ENCODE results near the gene SNAP25.

SNAP25 gene

DNA sequence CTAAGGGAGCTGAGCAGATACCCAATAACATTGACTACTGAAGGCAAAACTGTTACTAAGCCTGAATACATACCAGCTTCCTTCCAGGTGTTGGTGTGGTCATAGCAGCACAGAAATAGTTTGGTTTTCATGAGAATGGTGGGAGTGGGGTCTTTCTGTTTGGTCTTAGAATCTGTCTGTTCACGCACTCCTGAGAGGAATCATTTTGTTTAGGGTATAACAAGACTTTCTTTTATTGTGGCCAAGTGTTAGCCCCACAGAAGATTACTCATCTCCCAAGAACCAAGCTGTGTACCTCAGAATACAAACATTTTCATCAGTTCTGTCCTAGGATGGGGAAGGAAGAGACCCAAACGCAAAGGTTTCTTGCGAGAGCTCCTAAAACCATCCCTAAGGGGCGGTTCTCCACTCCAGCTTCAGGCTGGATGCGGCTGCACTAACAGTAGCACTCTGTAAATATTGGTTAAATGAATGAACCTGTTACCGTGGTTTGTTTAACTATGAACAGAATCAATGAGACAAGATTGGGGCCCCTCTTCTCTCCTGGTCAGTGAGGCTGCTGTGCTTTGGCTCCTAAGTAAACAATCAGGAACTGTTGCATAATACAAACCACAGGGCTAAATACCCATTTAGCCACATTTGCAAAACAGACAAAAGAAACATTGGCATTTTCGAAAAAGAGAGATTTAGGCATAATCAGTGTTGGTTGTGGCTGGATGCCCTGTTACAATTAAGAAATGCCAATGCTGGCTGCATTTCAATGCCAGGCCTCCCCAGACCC lies 44.9 kb downstream of the SNAP25 start:
- no peak for DNase-seq (ENCODE audit: low spot score)

DNA sequence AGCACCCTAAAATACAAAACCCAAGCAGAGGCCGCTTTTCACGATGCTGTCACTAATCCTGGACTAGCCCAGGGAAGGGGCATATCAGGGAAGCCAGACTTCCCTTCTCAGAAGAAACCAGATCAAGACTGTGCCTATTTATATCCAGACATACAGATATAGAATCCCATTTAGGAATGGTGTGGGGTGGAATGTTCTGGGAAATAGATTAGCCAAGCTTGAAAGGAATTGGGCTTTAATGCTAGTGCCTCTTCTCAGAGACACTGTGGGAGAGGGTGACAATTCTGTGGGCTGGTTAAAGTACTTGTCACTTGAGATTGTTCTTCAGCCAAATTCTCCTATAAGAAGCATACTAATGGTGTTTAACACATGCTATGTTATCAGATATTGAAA lies 45.5 kb downstream of the SNAP25 start:
- no peak for DNase-seq (ENCODE audit: low spot score)

DNA sequence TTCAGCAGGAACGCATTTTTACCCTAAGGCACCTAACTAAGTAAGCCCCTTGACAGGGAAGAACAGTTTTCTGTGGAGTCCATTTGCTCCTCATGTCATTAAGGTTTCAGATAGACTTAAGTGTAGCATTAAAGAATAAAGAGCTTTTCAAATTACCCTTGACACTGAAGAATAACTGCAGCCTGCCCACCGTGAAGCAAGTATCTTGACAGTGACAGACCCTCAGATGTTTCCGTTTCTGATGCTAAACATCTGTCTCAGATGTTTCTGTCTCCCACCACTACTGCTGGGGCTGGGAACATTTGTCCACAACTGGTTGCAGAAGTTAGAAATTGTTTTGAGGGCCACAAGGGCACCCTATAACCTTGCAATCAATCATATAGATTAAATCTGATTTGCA lies 50.0 kb downstream of the SNAP25 start:
- DNase-seq (ENCODE audit: low spot score) = no peak

DNA sequence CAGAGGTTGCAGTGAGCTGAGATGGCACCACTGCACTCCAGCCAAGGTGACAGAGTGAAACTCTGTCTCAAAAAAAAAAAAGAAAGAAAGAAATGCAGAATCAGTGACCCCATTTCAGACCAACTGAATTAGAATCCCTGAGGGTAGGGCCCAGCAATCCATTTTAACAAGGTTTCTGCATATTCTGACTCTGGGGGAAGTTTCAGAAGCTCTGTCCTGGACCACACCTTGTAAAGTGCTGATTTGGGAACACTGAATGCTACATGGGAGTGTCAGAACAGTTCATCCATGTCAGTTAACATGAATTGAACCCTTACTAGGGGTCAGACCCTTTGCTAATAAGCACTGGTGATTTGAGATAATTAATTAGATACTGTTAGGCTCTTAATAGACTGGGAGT lies 52.0 kb downstream of the SNAP25 start:
- no peak for DNase-seq (ENCODE audit: low spot score)

DNA sequence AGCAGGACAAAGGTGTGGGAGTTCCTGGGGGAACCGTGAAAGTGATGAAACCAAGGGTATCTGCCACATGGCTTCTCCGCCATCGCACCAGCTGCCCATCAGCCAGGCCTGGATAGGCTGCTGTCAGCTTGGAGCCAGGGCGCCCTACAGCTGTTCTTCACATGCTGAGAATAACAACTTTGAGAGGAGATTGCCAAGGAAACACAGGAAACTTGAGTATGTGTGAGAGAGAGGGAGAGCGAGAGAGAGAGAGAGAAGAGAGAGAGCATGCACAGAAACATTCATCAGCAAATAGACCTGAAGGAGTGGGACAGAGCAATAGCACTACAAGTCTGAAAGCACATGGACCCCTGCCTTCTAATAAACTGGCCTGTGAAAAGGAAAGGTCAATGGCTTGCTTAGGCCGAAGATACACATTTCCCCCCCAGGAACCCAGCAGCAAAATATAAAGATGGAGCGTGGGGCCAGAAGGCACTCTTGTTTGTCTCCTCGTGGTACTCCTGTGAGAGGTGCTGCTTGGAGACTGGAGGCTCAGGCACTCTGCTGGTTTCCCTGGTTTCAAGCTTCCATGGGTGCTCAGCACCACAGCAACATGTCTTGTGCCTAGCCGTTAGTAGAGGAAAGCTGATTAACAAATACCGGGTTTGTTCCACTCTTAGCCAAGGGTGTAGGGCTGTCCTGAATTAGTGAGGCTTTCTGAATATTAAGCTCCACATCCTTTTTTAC lies 53.0 kb downstream of the SNAP25 start:
- no peak for DNase-seq (ENCODE audit: low spot score)

DNA sequence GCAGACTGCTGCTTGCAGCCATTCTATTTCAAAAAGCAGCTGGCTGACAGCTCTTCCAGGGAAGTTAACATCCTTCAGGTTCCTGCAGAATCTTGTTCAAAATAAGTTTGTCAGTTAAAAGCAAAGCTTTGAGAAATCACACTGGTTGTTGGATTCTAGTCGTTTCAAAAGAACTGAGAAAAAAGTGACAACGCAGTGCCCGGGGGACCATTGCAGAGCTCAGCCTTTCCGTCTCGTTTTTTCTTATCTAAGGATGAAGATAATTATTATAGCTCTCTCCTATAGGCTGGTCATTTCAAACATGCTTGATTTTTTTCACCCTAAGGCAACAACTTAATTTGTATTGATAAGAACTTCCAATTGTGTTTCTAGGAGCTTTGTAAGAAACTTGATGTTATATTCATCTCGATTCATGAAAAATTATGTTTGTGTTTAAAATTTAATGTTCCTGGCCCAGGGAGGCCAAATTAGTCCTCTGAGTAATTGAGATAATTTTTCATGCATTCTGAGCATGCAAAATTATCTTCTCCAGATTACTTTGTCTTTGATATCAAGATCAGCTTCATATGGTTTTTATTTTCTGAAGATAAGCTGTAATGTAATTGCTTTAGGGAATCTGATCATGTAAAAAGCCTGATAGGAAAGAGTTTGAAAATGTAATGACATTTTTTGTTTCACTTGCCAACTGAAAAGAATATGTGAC lies 58.4 kb downstream of the SNAP25 start:
- no peak for DNase-seq (ENCODE audit: low spot score)

DNA sequence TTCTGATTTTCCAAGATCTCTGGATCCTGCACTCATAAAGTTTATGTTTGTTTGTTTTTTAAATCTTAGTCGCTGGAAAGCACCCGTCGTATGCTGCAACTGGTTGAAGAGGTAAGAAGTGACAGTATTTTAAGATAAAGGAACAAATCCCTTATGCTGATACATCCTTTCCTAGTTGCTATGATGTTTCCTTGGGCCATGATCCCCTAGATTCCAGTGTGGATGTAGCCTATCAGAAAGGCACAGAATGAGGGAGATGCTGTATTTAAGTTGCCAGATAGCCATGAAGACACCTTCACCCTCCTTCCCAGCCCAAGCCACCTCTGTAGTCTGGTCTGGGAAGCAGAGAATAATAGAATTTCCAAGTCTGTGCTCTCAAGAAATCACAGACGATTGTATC lies 59.0 kb downstream of the SNAP25 start:
- DNase-seq (ENCODE audit: low spot score) = no peak

DNA sequence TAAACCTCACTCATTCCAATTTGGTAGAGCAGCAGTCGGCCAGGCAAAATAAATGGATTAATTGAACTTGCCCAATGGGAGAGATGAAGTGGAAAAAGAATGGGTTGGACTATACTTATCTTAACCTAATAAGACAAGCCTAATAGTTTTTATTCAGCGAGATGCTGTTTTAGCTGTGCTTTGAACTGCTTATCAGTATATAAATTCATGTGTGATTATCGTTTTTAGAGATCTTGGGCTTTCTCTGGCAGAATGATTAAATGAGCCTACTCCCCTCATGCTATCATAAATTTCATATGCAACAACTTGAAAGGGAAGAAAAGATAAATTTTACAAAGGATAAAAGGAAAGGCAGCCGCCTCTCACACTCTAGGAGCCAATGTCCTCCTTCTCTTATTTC lies 59.8 kb downstream of the SNAP25 start:
- no peak for DNase-seq (ENCODE audit: low spot score)

DNA sequence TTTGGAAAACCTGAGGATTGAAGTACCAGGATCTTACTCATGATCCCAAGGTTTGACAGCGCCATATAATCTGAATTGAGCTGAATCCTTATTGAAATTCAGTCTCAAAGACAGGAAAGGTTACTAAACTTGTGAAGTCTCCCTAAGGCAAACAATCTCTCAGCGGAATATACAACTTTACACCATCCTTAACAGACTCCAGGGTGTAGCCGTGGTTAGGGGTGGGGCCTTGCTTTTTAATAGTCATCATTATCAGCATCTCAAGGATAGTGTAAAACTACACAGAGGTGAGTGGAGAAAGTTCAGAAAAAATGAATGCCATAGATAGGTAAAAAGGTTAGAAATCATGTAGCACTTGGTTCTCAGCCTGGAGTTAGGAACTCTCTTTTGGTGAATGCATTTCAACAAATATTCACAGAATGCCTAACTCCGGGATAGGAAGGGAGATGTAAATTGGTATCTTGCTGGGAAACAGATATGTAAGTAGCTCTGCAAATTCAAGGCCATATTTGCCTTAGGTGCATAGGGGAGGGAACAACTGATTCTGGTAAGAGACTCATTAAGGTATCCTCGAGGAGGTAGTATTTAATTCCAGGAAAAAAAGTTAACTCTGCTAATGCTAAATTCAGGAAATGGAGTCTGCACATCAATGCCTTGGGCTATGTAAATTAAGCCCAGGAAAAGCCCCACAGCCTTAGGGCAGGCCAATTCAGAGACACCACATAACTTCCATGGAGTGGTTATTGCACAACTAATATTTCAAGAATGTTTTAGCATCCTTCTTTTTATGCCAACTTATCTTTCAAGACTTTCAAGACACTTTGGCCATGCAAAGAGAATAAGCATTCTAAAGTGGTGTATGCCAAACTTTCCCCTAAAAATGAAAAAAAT lies 61.6 kb downstream of the SNAP25 start:
- DNase-seq (ENCODE audit: low spot score) = no peak

DNA sequence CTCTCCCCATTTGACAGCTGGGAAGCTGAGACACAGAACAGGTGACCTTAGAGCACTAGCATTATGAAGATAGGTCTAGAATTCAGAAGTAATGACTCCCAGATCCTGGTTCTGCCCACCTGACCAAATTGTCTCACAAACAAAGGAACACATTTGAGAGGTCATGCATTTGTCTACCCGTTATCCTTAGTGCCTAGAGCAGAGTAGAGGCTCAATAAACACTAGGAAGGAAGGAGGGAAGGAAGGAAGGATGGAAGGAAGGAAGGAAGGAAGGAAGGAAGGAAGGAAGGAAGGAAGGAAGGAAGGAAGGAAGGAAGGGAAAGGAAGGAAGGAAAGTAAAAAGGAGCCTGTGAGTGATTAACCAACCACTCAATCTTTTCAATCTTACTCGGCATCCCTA lies 63.3 kb downstream of the SNAP25 start:
- no peak for DNase-seq (ENCODE audit: low spot score)

DNA sequence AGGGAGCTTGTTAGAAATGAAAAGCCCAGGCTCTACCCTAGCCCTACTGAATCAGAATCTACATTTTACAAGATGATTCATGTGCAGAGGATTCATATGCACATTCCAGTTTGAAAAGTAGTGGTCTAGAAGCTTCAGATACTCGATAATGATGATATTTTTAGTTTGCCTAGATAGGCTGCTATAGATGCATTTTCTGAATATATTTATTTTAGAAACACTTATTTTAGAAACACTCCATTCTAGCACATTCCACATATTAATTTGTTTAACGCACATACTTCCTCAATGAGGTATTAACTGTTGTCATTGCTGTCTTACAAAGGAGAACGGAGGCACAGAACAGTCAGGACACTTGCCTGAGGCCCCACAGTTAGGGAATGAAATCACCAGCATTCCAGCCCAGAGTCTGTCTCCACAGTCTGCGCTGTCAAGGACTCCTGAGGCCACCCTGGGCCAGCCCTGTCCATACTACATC lies 64.4 kb downstream of the SNAP25 start:
- DNase-seq (ENCODE audit: low spot score) = no peak

DNA sequence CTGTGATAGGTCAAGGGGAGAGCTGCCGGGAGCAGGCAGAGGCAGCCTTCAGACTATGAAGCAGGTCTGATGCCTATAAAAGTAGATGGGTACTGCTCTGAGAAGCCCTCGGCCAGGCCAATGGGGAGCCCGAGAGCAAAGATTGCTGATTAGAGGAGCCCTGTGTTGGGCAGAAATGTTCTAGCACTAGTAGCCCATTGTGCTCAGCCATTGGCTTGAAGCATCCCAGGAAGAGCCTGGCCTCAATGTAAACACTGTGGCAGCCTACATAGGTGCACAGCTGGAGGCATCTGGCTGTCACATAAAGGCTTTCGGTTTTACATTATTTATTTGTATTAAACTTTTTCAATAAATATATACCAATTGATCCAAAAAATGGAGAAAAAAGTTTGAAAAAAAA lies 67.7 kb downstream of the SNAP25 start:
- no peak for DNase-seq (ENCODE audit: low spot score)

DNA sequence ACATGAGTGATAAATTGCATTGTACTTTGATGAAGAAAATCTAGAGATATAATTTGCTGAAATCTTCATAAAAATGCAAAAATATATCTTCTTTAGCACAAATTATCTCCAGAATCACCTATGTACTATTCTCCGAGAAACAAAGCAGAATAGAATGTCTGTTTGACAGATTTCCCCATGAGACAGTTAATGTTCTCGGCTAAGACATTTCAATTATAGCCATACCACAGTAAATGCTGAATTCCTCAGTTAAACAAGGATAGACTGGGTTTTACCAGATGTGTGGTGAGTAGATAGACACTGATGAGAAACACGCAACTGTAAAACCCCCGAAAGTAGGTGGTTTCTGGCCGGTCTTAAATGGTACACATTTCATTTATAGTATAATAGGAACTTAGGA lies 69.8 kb downstream of the SNAP25 start:
- DNase-seq (ENCODE audit: low spot score) = no peak

DNA sequence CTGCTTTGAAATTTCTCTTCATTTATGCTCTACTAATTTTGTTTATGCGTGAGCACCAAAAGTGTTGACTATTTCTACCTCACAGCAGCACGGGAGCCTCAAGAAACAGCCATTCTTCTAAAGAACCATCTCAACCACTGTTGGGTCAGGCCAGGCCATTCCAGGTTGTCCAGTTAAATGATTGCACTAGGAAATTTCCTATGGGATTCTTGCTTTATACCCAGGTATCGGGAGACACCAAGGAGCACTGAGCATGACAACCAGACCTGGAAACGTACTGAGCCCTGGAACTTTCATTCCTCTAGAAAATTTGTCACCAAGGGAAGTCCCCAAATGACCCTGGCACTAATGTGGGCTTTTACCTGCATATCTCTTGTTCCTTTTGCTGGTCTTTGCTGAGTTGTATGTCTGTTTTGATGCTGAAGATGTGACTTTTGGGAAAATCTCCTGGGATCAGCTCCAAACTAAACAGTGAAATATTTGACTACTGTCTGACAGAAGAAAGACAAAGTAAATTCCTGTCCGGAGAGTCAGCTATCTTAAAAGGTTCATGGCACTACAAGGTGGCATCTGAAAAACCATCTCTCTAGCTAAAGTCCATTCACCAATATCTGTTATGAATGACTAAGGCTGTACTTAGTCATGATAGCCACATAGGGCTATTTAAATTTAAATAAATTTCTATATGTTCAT lies 70.5 kb downstream of the SNAP25 start:
- no peak for DNase-seq (ENCODE audit: low spot score)

DNA sequence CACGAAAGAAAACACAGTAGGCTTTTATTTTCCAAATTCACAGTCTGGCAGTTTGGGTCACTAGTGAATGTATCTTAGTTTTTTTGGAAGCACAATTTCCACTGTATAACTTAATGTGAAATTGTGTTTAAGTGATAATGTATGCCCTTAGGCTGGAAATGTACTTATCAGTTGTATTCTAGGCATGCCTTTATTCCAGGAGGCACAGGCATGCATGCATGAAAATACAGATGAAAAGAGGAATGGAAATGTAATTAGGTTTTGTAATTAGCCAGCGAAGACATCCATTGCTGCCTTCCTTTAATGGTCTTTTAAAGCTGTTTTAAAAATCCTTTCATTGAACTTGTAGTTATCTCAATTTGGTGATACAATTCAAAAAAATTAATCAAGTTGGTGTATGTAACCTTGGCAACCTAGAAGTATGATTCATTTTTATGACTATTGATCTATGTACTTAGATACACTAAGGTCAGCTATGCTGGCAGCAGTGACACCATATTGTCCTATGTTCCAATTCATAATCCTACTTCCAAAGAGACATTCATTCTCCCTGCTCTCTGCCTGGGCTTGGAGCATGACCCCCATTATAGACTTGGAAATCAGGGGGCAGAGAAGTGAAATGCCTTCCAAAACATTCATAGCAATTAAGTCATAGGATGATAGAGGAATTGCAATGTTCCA lies 73.1 kb downstream of the SNAP25 start:
- DNase-seq (ENCODE audit: low spot score) = no peak

DNA sequence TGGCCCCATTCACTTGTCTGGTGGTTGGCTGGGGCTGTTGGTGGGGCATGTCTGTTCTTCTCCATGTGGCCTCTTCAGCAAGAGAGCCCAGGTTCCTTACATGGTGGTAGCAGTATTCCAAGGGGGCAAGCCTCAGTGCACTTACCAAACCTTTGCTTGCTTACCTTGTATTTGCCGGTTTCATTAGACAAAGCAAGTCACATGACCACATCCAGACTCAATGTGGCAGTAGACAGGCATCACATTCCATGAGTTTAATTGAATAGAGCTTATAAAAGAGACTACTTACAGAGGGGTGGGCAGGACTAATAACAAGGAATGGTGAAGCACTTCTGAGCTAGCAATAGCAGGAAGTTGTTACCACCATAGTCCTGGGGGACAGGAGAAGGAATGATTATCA lies 78.6 kb downstream of the SNAP25 start:
- DNase-seq (ENCODE audit: low spot score) = no peak

DNA sequence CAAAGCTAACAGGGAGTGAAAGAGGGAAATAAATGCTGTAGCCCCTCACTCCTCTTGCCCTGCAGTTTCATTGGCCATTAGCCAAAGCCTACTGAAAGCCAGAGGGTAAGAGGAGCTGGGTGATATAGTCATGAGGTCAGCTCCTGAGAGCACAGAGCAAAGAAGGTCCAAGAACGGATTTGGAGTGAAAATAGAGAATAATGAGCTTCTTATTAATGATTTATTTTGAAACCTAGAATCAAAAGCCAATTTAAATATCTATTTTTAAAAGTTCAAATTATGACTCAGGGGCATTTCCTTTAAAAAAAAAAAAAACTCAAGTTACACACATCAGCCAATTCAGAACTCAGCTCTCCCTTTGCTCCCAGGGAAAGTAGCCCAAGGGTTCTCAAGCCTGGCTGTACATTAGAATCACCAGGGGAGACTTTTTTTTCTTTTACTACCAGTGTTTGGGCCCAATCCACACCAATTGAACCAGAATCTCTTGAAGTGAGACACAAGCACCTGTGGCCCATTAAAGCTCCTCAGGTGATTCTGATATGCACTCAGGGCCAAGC lies 79.1 kb downstream of the SNAP25 start:
- no peak for DNase-seq (ENCODE audit: low spot score)

DNA sequence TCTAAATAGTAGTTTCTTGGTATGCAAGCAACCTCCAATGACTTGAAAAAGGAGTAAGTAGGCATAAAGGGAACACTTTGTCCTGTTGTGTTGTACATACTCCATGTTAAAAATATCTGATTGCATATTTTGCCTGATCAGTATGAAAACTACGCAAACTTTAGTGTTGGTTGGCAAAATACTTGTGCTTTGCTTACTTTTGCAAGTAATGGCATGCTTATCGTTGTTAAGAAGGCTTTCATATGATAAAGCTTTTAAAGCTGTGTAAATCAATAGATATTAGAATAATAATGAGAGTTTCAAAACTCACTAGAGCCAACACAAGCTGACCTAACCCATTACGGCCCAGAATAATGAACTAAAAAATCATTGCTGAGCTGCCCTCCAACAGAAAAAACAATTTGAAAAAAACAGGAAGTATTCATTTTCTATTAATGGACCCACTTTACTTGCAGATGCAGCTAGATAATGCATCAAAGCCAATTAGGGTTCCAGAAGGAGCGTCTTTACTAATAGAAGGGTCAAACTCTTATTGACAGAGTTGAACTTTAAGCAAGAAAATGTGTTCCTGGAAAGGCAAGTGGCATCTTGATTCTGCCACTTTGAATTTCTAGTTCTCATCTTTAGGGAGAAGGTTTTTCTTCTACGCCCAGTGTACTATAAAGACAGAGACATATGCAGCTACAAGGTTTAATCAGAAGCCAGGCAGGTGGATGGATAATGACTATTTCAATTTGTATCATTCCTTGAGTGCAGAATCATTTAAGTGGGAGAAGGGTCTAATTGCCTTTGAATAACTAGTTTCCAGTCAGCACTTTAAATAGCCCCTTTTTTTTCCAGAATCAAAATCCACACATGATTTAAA lies 82.2 kb downstream of the SNAP25 start:
- no peak for DNase-seq (ENCODE audit: low spot score)

DNA sequence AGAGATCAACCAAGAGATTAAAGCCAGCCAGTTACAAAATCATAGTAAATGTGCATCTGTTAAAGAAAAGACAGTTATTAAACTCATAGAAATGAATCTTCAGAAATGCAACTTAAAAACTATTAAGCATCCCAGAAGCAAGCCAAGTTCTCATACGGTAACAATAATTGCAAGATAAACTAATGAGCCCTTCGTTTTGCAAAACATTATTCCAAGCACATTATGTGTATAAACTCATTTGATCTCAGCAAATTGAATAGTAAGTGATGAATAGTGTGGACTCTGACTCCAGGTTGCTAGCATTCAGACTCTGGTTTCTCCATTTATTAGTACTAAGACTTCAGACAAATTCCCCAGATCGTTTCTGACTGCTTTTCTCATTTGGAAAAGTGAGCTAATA lies 85.2 kb downstream of the SNAP25 start:
- no peak for DNase-seq (ENCODE audit: low spot score)

Data from germinal center (tissue), 1 donor.